HepG2 (cell line): Measurements from ENCODE around the gene MRPL42. TPM values are rescaled to one million over a fixed set of nuclear protein-coding genes. Genes with fewer than 3 reads are reported as not detected.

Experiments
- AKAP8 ChIP-seq: sonication (generic); formaldehyde crosslinking; IDR thresholded peaks from 2 replicates; pipeline ENCODE4 v1.5.1; 2020; ENCODE audit warnings: mild to moderate bottlenecking, missing genetic modification reagents
- HNF1A ChIP-seq, 2 experiments: sonication (generic) in 1 of 2; formaldehyde crosslinking in 1 of 2; IDR thresholded peaks; 2 replicates each; pipeline versions ENCODE4 v1.4.0 to v1.6.1; 2016 to 2020; ENCODE audit warnings: borderline replicate concordance in 1 of 2, low read depth in 1 of 2, mild to moderate bottlenecking in 1 of 2, missing genetic modification reagents in 1 of 2
- HNRNPK ChIP-seq: fragments of 200-400 bp; formaldehyde crosslinking; IDR thresholded peaks from 2 replicates; pipeline ENCODE4 v1.6.1; 2018; ENCODE audit warnings: low read length, low read depth, moderate library complexity, mild to moderate bottlenecking; ENCODE audit not compliant: poor library complexity, severe bottlenecking
- LCORL ChIP-seq, 2 experiments: fragments of 450-650 bp in 1 of 2; sonication (generic) in 1 of 2; formaldehyde crosslinking in 1 of 2; IDR thresholded peaks; 2 replicates each; pipeline versions ENCODE4 v1.5.0 to v1.6.1; 2017 to 2020; ENCODE audit warnings: antibody characterized with exemption in 1 of 2, missing genetic modification reagents in 1 of 2
- MAZ ChIP-seq, 2 experiments: sonication (generic) in 1 of 2; formaldehyde crosslinking in 1 of 2; IDR thresholded peaks; 2 replicates each; pipeline versions ENCODE4 v1.5.0 to v1.6.1; 2012 to 2020; ENCODE audit warnings: low read depth in 2 of 2, mild to moderate bottlenecking in 2 of 2, borderline replicate concordance in 1 of 2, improper control_type of control experiment in 1 of 2, low read length in 1 of 2, missing genetic modification reagents in 1 of 2, moderate library complexity in 1 of 2
- PHF5A ChIP-seq: IDR thresholded peaks from one replicate; pipeline ENCODE4 v1.6.1; 2018; ENCODE audit warnings: low read depth, missing genetic modification reagents; ENCODE audit not compliant: unreplicated experiment
- RFXAP ChIP-seq: sonication (generic); formaldehyde crosslinking; IDR thresholded peaks from 2 replicates; pipeline ENCODE4 v1.4.0; 2020; ENCODE audit warnings: missing genetic modification reagents, borderline replicate concordance
- SAFB2 ChIP-seq: sonication (generic); formaldehyde crosslinking; IDR thresholded peaks from 2 replicates; pipeline ENCODE4 v1.5.1; 2020; ENCODE audit warnings: missing genetic modification reagents, low read depth, mild to moderate bottlenecking, borderline replicate concordance
- TAF15 ChIP-seq: fragments of 200-400 bp; formaldehyde crosslinking; IDR thresholded peaks from one replicate; pipeline ENCODE4 v1.6.1; 2018; ENCODE audit warnings: mild to moderate bottlenecking, low read depth, low read length; ENCODE audit not compliant: poor library complexity, severe bottlenecking
- TARDBP ChIP-seq: sonication (generic); formaldehyde crosslinking; IDR thresholded peaks from 2 replicates; pipeline ENCODE4 v1.8.0; 2022; ENCODE audit warnings: mild to moderate bottlenecking, missing genetic modification reagents
- TFDP2 ChIP-seq: sonication (generic); formaldehyde crosslinking; IDR thresholded peaks from 2 replicates; pipeline ENCODE4 v1.4.0; 2020; ENCODE audit warnings: missing genetic modification reagents
- ZNF121 ChIP-seq: sonication (generic); formaldehyde crosslinking; IDR thresholded peaks from 2 replicates; pipeline ENCODE4 v1.5.0; 2020; ENCODE audit warnings: mild to moderate bottlenecking, missing genetic modification reagents
- ZNF263 ChIP-seq: sonication (generic); formaldehyde crosslinking; IDR thresholded peaks from 2 replicates; pipeline ENCODE4 v1.4.0; 2020; ENCODE audit warnings: missing genetic modification reagents
- ZNF550 ChIP-seq: sonication (generic); formaldehyde crosslinking; IDR thresholded peaks from 2 replicates; pipeline ENCODE4 v1.4.0; 2020; ENCODE audit warnings: mild to moderate bottlenecking, missing genetic modification reagents, borderline replicate concordance
- ZNF816 ChIP-seq: sonication (generic); formaldehyde crosslinking; IDR thresholded peaks from 2 replicates; pipeline ENCODE4 v1.8.0; 2022; ENCODE audit warnings: missing genetic modification reagents, mild to moderate bottlenecking, borderline replicate concordance
- polyA plus RNA-seq, 8 experiments: library from polyadenylated mRNA; depleted of rRNA in 3 of 8; stranded (reverse) in 7 of 8; unstranded in 1 of 8; fragments of >200 nt; fragmentation: Illumina TruSeq in 4 of 8; extraction: Trizol in 4 of 8; gene quantifications; 2 replicates each; pipeline versions ENCODE4 v1.2.1 to v1.2.3, GENCODE V29; 2011 to 2016; ENCODE audit warnings: low read depth in 4 of 8, missing spikeins in 1 of 8, mixed read lengths in 1 of 8; ENCODE audit not compliant: insufficient read depth in 1 of 8
- total RNA-seq, 5 experiments: library from RNA; depleted of rRNA; stranded (reverse); fragments of >200 nt; fragmentation: Illumina TruSeq; extraction: Trizol; gene quantifications; 2 replicates each; pipeline ENCODE4 v1.2.3, GENCODE V29; 2016; ENCODE audit warnings: low read depth in 1 of 5
- TF ChIP-seq, protein P1 (sequence below): sonication (generic); formaldehyde crosslinking; IDR thresholded peaks from 2 replicates; pipeline ENCODE4 v1.4.0; 2020; ENCODE audit warnings: missing genetic modification reagents, borderline replicate concordance

MRPL42 gene
- total and polyA plus RNA-seq, 2 of the 13 experiments (the other 11 are each of a cell fraction or from before 2014, with no cell fraction given) = 93.3 to 148 TPM

GRCh38 chr12:93441617-93442410, 25.5 kb upstream of the MRPL42 start, which contains the start of gene UBE2N (continued):
- no peak for TF ChIP-seq LCORL (IDR thresholded peaks at IDR 0.05)
- TF ChIP-seq LCORL (CRISPR knock-in tag; IDR thresholded peaks at IDR 0.05) = peak; percentile 90
- no peak for TF ChIP-seq ZNF550 (CRISPR knock-in tag)
- no peak; the same call in 1 of the 2 replicates for TF ChIP-seq ZNF816
- peak; percentile 94 for TF ChIP-seq TFDP2
- TF ChIP-seq TAF15 = peak; percentile 35
- TF ChIP-seq MAZ (IDR thresholded peaks at IDR 0.05; ENCODE audit: borderline replicate concordance, low read depth, low read length) = peak; percentile 93
- TF ChIP-seq MAZ (CRISPR knock-in tag; IDR thresholded peaks at IDR 0.05; ENCODE audit: low read depth) = no peak
- peak; percentile 97 for TF ChIP-seq RFXAP (CRISPR knock-in tag)
- TF ChIP-seq SAFB2 (CRISPR knock-in tag) = peak; percentile 89; the same call in 1 of the 2 replicates
- TF ChIP-seq PHF5A (CRISPR knock-in tag) = peak; percentile 25
- TF ChIP-seq TARDBP = peak; percentile 56; the same call in 1 of the 2 replicates
- TF ChIP-seq ZNF263 (CRISPR knock-in tag) = peak; percentile 37; the same call in 1 of the 2 replicates
- peak; percentile 82 for TF ChIP-seq AKAP8
- peak; percentile 10 for TF ChIP-seq HNRNPK
- TF ChIP-seq HNF1A (IDR thresholded peaks at IDR 0.05; ENCODE audit: low read depth) = no peak
- TF ChIP-seq HNF1A (CRISPR knock-in tag; IDR thresholded peaks at IDR 0.05; ENCODE audit: borderline replicate concordance) = peak; percentile 65; the same call in 1 of the 2 replicates
- TF ChIP-seq, protein P1, sequence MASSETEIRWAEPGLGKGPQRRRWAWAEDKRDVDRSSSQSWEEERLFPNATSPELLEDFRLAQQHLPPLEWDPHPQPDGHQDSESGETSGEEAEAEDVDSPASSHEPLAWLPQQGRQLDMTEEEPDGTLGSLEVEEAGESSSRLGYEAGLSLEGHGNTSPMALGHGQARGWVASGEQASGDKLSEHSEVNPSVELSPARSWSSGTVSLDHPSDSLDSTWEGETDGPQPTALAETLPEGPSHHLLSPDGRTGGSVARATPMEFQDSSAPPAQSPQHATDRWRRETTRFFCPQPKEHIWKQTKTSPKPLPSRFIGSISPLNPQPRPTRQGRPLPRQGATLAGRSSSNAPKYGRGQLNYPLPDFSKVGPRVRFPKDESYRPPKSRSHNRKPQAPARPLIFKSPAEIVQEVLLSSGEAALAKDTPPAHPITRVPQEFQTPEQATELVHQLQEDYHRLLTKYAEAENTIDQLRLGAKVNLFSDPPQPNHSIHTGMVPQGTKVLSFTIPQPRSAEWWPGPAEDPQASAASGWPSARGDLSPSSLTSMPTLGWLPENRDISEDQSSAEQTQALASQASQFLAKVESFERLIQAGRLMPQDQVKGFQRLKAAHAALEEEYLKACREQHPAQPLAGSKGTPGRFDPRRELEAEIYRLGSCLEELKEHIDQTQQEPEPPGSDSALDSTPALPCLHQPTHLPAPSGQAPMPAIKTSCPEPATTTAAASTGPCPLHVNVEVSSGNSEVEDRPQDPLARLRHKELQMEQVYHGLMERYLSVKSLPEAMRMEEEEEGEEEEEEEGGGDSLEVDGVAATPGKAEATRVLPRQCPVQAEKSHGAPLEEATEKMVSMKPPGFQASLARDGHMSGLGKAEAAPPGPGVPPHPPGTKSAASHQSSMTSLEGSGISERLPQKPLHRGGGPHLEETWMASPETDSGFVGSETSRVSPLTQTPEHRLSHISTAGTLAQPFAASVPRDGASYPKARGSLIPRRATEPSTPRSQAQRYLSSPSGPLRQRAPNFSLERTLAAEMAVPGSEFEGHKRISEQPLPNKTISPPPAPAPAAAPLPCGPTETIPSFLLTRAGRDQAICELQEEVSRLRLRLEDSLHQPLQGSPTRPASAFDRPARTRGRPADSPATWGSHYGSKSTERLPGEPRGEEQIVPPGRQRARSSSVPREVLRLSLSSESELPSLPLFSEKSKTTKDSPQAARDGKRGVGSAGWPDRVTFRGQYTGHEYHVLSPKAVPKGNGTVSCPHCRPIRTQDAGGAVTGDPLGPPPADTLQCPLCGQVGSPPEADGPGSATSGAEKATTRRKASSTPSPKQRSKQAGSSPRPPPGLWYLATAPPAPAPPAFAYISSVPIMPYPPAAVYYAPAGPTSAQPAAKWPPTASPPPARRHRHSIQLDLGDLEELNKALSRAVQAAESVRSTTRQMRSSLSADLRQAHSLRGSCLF (CRISPR knock-in tag) = no peak; the same call in 1 of the 2 replicates
- TF ChIP-seq ZNF121 (CRISPR knock-in tag) = no peak
